ENCODE measurements around the gene MBD3. TPM values are rescaled to one million over a fixed set of nuclear protein-coding genes. Genes with fewer than 3 reads are reported as not detected.

Gene MBD3
- total RNA-seq, 1 donor from 2014 or later: 82.8 TPM

- no peak for DNase-seq (ENCODE audit: low spot score)
Measured at GRCh38 chr19:1619703-1620102, 27.0 kb upstream of the MBD3 start.

- DNase-seq (ENCODE audit: low spot score): no peak
Measured at GRCh38 chr19:1619094-1619439, 26.4 kb upstream of the MBD3 start.

- DNase-seq (ENCODE audit: low spot score): no peak
Measured at GRCh38 chr19:1618157-1619093, 25.8 kb upstream of the MBD3 start.

- DNase-seq (ENCODE audit: low spot score): no peak
Measured at GRCh38 chr19:1616875-1617274, 24.2 kb upstream of the MBD3 start.

DNA sequence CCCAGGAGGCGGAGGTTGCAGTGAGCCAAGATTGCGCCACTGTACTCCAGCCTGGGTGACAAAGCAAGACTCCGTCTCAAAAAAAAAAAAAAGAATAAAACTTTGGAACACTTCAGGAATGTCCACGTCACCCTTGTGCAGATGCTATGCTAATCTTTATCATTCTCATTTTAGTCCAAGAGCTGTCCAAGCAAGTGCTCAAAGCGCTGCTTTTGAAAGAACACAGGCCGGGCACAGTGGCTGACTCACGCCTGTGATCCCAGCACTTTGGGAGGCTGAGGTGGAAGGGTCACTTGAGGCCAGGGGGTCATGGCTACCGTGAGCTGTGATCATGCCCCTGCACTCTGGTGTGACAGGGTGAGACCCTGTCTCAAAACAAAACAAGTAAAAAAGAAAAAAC is 23.7 kb upstream of the MBD3 start:
- DNase-seq (ENCODE audit: low spot score): peak; percentile 30

GRCh38 chr19:1615156-1615765 is 22.6 kb upstream of the MBD3 start:
- DNase-seq (ENCODE audit: low spot score): no peak

- DNase-seq (ENCODE audit: low spot score): no peak
Measured at GRCh38 chr19:1613808-1614570, 21.3 kb upstream of the MBD3 start.

DNA sequence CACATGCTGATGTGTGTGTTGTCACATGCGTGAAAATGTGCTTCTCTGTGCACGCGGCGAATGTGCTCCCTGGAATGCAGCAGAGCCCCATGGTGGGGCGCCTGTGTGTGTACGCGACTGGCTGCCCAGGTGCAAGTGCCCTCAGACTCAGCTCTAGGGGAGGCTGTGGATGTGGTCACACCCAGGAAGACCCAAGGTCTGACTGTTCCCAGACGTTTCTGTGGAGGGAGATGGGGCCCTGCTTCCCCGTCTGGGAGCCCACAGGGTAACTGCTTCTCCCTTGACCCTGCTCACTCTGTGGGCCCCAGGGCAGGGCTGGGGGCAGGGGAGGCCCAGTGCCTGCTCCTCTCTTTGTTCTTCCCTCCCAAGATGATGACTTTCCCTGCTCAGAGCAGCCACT is 20.5 kb upstream of the MBD3 start:
- no peak for DNase-seq (ENCODE audit: low spot score)

DNA sequence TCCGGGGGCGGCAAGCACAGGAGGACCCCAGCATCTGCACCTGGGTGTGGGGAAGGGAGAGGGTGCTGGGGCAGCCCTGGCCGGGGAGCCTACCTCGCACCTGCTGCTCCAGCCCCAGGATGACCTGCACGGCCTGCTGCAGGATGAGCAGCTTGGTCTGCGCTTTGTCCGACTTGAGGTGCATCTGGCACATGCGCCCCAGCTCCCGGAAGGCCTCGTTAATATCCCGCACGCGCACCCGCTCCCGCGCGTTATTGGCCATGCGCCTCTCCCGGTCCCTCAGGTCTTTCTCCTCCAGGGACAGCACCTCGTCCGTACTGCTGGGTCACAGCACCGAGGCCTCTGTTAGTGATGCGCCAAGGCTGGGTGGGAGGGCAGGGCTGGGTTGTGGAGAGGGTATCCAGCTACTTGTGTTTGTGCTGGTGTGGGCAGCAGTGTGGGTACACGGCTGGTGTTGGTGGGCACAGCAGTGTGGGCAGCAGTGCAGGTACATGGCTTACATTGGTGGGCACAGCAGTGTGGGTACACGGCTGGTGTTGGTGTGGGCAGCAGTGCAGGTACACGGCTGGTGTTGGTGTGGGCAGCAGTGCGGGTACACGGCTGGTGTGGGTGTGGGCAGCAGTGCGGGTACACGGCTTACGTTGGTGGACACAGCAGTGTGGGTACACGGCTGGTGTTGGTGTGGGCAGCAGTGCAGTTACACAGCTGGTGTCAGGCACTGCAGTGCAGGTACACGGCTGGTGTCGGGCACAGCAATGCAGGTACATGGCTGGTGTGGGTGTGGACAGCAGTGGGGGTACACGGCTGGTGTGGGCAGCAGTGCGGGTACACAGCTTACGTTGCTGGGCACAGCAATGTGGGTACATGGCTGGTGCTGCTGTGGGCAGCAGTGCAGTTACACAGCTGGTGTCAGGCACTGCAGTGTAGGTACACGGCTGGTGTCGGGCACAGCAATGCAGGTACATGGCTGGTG is 19.7 kb upstream of the MBD3 start:
- DNase-seq (ENCODE audit: low spot score): no peak

DNA sequence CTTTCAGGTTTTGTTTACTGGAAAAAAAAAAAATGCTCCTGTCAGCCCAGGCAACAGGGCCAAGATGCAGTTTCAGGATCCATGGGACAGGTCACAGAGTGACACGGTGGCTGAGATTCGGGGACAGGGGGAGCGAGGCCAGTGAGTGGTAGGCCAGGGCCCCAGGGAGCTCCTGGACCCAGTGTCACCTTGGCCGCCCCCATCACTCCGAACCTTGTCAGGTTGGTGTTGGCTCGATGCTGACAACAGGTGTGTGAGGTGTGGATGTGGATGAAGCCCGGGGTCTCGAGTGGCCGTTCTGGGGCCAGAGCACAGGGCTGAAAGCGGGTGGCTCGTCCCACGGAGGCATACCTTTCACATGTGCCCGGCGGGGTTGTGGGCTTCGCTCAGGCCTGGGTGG is 18.7 kb upstream of the MBD3 start:
- no peak for DNase-seq (ENCODE audit: low spot score)

DNA sequence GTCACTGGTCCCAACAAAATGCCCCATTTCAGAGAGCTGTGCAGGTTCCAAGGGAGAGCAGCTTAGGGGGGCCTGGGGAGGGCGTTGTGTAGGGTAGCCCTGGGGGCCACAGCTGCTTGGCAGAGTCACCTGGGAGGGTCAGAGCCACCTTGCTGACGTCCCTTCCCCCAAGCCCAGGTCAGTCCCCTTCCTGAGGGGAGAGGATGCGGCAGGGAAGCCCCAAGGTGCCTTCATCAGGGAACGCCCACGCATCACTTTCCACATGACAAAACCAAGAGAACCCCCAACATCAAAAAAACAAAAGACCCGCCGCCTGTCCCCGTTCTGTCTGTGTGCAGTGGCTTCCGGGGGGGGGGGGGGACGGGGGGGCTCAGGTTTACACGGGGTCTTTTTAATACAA is 17.9 kb upstream of the MBD3 start:
- DNase-seq (ENCODE audit: low spot score): no peak

DNA sequence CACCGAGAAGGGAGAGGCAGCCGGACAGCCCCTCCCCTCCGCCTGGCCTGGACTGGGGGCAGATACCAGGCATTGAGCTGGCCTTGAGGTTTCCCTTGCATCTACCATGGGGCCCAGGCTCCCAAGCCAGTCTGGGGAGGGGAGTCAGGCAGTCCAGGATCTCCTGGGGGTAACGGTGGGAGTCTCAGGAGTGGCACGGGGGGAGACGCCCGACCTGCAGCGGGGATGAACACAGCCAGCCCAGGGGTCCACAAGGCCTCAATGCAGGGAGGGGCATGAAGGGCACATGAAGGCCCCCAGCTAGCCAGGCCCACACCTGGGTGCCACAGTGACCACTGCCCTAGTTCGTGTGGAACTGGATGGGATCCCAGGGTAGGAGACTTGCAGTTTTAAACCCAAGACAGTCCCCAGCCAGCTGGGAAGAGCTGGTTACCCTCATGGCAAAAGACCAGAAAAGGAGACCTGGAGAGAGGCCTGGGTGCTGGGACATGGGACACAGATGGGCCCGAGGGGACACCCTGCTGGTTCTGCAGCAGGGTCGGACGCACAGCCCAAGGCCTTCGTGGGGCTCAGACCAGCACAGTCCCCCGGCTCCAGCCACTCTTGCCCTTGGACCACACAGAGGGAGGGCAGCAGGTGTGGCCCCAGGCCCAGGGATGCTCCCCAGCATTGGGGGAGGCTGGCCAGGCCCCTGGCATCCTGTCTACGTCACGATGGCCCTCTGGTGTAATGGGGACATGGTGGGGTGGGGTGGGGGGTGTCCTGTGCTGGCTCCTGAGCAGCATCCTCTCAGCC is 17.2 kb upstream of the MBD3 start:
- no peak for DNase-seq (ENCODE audit: low spot score)

- no peak for DNase-seq (ENCODE audit: low spot score)
Measured at GRCh38 chr19:1609103-1609396, 16.4 kb upstream of the MBD3 start.

GRCh38 chr19:1608359-1609102 is 15.9 kb upstream of the MBD3 start:
- DNase-seq (ENCODE audit: low spot score): no peak

DNA sequence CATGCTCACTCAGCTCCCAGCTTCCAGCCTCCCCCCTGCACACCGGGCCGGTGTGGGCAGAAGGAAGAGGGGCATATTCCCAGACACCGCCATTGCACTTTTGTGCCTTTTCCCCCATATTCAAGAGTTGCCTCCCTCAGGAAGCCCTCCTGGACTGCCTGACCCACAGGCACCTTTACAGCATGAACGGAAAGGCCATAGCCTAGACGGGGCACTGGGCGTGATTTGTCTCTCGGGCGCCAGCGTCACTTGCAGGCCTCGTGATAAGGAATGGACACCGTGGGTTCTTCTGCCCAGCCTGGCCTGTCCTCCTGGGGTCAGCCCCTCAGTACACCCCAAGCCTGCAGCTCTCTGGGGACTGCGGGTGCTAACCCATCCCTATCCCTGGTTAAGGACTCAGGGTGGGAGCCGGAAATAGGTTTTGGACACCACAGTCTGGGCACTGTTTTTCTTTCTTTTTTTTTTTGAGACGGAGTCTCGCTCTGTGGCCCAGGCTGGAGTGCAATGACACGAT is 13.5 kb upstream of the MBD3 start:
- DNase-seq (ENCODE audit: low spot score): no peak

DNA sequence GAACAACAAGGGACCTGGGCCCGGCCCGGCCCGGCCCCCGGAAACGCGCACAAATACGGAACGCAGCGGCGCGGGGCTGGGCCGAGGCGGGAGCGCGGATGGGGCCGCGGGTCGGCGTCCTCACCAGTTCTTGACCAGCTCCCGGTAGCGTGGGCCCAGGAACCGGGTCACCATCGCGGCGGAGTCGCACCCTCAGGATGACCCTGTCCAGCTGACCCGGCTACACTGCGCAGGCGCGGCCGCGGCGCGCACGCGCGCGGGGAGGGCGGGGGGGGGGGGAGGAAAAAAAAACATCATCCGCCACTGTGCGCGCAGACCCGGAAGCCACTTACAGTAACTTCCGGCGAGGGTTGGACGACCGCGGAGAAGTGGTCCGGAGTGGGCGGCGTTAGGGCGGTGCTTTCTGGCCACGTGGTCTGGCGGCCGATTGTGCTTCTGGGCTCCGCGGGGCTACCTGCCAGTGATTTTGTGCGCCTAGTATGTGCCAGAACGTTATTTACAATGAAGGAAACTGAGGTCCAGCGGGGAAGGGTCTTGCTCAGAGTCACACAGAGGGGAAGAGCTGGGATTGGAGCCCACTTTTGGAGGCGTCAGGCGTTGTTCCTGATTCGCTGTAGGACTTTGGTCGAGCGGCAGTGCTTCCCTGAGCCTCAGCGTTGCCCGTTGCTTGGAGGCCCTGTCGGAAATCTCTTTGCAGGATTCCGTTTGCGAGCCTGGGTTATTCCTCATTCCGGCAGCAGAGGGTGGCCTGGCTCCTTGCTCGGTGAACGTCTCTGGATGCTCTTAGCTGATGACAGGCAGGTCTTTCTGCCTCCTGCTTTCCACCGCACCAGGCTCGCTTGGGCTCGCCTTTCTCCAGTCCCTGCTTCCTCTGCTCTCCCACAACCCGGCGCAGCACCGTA is 12.8 kb upstream of the MBD3 start, which contains the start of gene UQCR11:
Gene UQCR11 (minus strand): TSS at position 227 of the 902 bp plus-strand sequence. CDS start 53 bp downstream, at position 174.
- DNase-seq (ENCODE audit: low spot score): peak; percentile 96

GRCh38 chr19:1602091-1602707 is 9.5 kb upstream of the MBD3 start:
- no peak for DNase-seq (ENCODE audit: low spot score)

GRCh38 chr19:1601613-1602064 is 9.0 kb upstream of the MBD3 start:
- no peak for DNase-seq (ENCODE audit: low spot score)

Data from mucosa of gallbladder (tissue), 1 donor.